Measurements from ENCODE around the gene RANGRF. TPM values are rescaled to one million over a fixed set of nuclear protein-coding genes. Genes with fewer than 3 reads are reported as not detected.
A peak's percentile ranks its signal among the peaks of the same experiment; 100 is the strongest.

RANGRF gene
- total RNA-seq, 1 donor from 2014 or later: 31.0 TPM

- ATAC-seq: no peak
- H3K4me3 ChIP-seq: peak overlapping the region; percentile 73
- no peak overlapping the region for H3K27ac ChIP-seq
- no peaks in the 10 kb centered on the region for H3K27me3 ChIP-seq
- H3K36me3 ChIP-seq: no peaks in the 10 kb centered on the region
- TF ChIP-seq, protein P1, sequence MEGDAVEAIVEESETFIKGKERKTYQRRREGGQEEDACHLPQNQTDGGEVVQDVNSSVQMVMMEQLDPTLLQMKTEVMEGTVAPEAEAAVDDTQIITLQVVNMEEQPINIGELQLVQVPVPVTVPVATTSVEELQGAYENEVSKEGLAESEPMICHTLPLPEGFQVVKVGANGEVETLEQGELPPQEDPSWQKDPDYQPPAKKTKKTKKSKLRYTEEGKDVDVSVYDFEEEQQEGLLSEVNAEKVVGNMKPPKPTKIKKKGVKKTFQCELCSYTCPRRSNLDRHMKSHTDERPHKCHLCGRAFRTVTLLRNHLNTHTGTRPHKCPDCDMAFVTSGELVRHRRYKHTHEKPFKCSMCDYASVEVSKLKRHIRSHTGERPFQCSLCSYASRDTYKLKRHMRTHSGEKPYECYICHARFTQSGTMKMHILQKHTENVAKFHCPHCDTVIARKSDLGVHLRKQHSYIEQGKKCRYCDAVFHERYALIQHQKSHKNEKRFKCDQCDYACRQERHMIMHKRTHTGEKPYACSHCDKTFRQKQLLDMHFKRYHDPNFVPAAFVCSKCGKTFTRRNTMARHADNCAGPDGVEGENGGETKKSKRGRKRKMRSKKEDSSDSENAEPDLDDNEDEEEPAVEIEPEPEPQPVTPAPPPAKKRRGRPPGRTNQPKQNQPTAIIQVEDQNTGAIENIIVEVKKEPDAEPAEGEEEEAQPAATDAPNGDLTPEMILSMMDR (IDR thresholded peaks at IDR 0.05): no peak
- intact Hi-C loops (cut with DNase I): no loop called here
- H3K4me1 ChIP-seq: peaks cover 13% of the 10 kb centered on the region
- no peaks in the 10 kb centered on the region for H3K9me3 ChIP-seq
- no peak for DNase-seq
Measured at GRCh38 chr17:8294361-8294760, 5.9 kb downstream of the RANGRF start.

DNA sequence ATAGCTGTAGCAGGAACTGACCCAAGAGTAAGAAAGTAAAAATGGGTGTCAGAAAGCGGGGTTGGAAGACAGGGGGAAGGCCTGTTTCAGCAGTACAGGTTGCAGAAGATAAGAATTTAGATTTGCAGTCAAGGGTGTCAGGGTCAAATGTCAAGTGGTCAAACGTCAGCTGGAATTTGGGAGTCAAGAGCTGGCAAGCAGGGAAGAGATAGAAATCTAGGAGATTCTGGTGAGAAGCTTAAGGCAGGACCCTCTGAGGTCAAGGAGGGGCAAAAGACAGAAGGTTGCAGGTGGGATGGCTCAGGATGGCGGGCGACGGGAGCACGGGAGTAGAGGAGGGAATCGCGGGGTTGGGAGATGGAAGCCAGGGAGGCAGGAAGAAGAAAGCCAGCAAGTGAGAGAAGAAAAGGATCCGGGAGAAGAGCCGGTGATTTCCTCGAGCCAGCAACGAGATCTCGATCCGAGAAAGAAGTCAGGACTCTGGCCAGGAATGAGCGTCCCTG is 6.4 kb downstream of the RANGRF start:
- no peaks in the 10 kb centered on the region for H3K9me3 ChIP-seq
- DNase-seq: no peak
- TF ChIP-seq, protein P1 (IDR thresholded peaks at IDR 0.05): no peak
- intact Hi-C loops (cut with DNase I): no loop called here
- peak overlapping the region; percentile 73 for H3K4me3 ChIP-seq
- peak overlapping the region; percentile 93 for H3K27ac ChIP-seq
- H3K4me1 ChIP-seq: peaks cover 8% of the 10 kb centered on the region
- no peaks in the 10 kb centered on the region for H3K36me3 ChIP-seq
- H3K27me3 ChIP-seq: no peaks in the 10 kb centered on the region
- ATAC-seq: peak; percentile 4

GRCh38 chr17:8300226-8300625 is 11.8 kb downstream of the RANGRF start:
- Histone ChIP-seq H3K36me3 (no peaks in the 10 kb centered on the region), H3K27ac (no peak overlapping the region), H3K27me3 (no peaks in the 10 kb centered on the region), H3K4me1 (no peaks in the 10 kb centered on the region), H3K4me3 (no peak overlapping the region), H3K9me3 (no peaks in the 10 kb centered on the region)
- no peak for DNase-seq
- TF ChIP-seq, protein P1 (IDR thresholded peaks at IDR 0.05): no peak
- intact Hi-C loops (cut with DNase I): no loop called here
- ATAC-seq: no peak

GRCh38 chr17:8300627-8301242 is 12.3 kb downstream of the RANGRF start:
- H3K27me3 ChIP-seq: no peaks in the 10 kb centered on the region
- H3K4me3 ChIP-seq: no peak overlapping the region
- H3K36me3 ChIP-seq: no peaks in the 10 kb centered on the region
- TF ChIP-seq, protein P1 (IDR thresholded peaks at IDR 0.05): peak; percentile 80
- H3K27ac ChIP-seq: no peak overlapping the region
- intact Hi-C loops (cut with DNase I): no loop called here
- no peaks in the 10 kb centered on the region for H3K4me1 ChIP-seq
- DNase-seq (no peak), ATAC-seq (peak; percentile 98)
- H3K9me3 ChIP-seq: no peaks in the 10 kb centered on the region

- H3K9me3 ChIP-seq: no peaks in the 10 kb centered on the region
- TF ChIP-seq, protein P1 (IDR thresholded peaks at IDR 0.05): no peak
- H3K27me3 ChIP-seq: peaks cover 35% of the 10 kb centered on the region
- H3K4me3 ChIP-seq: peak overlapping the region; percentile 42
- peak overlapping the region; percentile 82 for H3K27ac ChIP-seq
- H3K36me3 ChIP-seq: no peaks in the 10 kb centered on the region
- H3K4me1 ChIP-seq: no peaks in the 10 kb centered on the region
- DNase-seq (no peak), ATAC-seq (peak; percentile 50)
- intact Hi-C loops (cut with DNase I): no loop called here
Measured at GRCh38 chr17:8310601-8311123, 22.2 kb downstream of the RANGRF start.
